Activated naive CD4-positive, alpha-beta T cell treated with anti-CD3 and anti-CD28 coated beads, Interleukin-2, amount 10 ng/mL, durations not matched to agents 7 days and 5 days (primary cell): ENCODE results near the gene SPATA2L.

Source experiments
- CTCF ChIA-PET: fragments of 350-600 bp; sonication (Branson Sonifier 250); formaldehyde crosslinking; loops from one replicate; lab custom pipeline; 2021; ENCODE audit warnings: antibody characterized with exemption; lab: Charles Lee
- DNase-seq: peaks from one replicate; pipeline ENCODE4 v3.0.0-alpha.2; 2020
- H3K27ac Mint-ChIP-seq: one replicate; pipeline ENCODE4 v1.8.0; 2021; ENCODE audit warnings: mild to moderate bottlenecking, moderate library complexity, mixed read lengths
- H3K27me3 Mint-ChIP-seq: one replicate; pipeline ENCODE4 v1.8.0; 2021; ENCODE audit warnings: mild to moderate bottlenecking, mixed read lengths
- H3K36me3 Mint-ChIP-seq: one replicate; pipeline ENCODE4 v1.8.0; 2021; ENCODE audit warnings: mixed read lengths
- H3K4me1 Mint-ChIP-seq: one replicate; pipeline ENCODE4 v1.8.0; 2021; ENCODE audit warnings: mixed read lengths
- H3K4me3 Mint-ChIP-seq: one replicate; pipeline ENCODE4 v1.8.0; 2021; ENCODE audit warnings: mild to moderate bottlenecking, moderate library complexity, mixed read lengths
- H3K9me3 Mint-ChIP-seq: one replicate; pipeline ENCODE4 v1.8.0; 2021; ENCODE audit warnings: mixed read lengths

SPATA2L gene

GRCh38 chr16:89721546-89722391 is 20.3 kb upstream of the SPATA2L start:
- Mint-ChIP-seq H3K9me3 (no peaks in the 10 kb centered on the region), H3K27ac (peak overlapping the region; percentile 98), H3K4me1 (peaks cover 42% of the 10 kb centered on the region), H3K4me3 (peak overlapping the region; percentile 91), H3K36me3 (peaks cover 28% of the 10 kb centered on the region), H3K27me3 (peaks cover 9% of the 10 kb centered on the region)
- CTCF ChIA-PET = interaction anchor here (3.1 to 3.3 kb wide), 2 partner anchors 16 to 22 kb away, joined by 12 to 14 read pairs; no protein-coding TSS in a partner anchor
- DNase-seq = peak; percentile 92

DNA sequence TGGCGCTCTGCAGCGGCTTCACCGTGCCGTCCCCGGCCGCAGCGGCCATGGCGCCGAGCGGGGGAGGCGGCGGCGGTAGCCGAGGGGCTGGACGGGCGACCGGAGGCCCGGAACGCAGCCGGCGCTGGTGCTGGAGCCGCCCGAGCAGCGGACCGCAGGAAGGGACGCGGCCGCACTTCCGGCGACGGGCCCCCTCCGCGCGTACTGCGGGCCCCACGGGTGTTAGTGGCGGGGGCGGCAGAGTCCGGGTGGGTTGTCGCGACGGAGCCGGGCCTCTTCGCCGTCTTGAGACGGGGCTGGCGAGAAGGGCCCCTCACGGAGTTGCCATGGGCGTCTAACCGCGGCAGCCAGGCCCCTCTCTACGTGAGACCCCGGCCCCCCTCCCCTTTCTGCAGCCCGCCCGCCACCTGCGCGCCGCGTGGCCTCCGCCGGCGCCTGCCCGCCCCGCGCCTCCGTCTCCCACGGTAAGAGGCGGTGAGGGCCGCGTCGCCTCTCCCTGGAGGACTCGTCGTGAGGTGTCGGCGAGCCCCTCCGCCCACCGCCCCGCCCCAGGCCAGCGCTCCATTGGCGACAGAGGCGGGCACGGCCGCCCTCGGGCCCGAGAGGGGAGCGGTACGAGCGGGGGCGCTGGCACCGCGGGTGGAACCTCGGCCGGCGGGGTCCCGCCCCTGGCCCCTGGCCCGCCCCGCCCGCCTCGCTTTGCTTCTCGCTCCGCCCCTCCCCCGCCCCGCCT is 19.5 kb upstream of the SPATA2L start, which contains the start of the genes VPS9D1 and ZNF276:
TSS of gene VPS9D1 (minus strand) at position 86 of the 733 bp plus-strand sequence. CDS start at position 49, 37 bp downstream.
TSS of gene ZNF276 (plus strand) at position 725 of the 733 bp plus-strand sequence. CDS start 104 bp downstream, outside the sequence.
- Mint-ChIP-seq H3K27me3 (peaks cover 9% of the 10 kb centered on the region), H3K36me3 (peaks cover 30% of the 10 kb centered on the region), H3K4me3 (peak within 1 kb of the TSS; percentile 91), H3K9me3 (no peaks in the 10 kb centered on the region), H3K4me1 (peaks cover 39% of the 10 kb centered on the region), H3K27ac (peak within 1 kb of the TSS; percentile 98)
- peak; percentile 89 for DNase-seq
- CTCF ChIA-PET = interaction anchor here (1.3 to 3.7 kb wide), 2 partner anchors 12 to 14 kb away, joined by 3 to 13 read pairs; no protein-coding TSS in a partner anchor

DNA sequence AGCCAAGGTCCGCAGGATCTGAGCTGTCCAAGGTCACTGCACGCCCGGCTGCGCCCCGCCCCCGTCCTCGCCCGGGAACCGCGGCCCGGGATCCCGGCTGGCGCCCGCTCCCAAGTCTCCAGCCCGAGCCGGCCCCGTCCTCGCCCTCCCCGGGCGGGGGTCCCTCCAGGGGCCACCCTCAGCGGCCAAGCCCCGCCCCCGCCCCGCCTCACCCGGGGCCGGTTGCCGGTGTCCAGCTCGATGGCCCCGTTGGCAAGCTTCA is 19.0 kb upstream of the SPATA2L start:
- no peak overlapping the region for H3K27ac Mint-ChIP-seq
- peak overlapping the region; percentile 72 for H3K4me3 Mint-ChIP-seq

GRCh38 chr16:89717688-89718505 is 16.4 kb upstream of the SPATA2L start:
- no peak for DNase-seq
- CTCF ChIA-PET = interaction anchor here (3.7 kb wide), 1 partner anchor 11 kb away, joined by 13 read pairs; no protein-coding TSS in a partner anchor
- Mint-ChIP-seq H3K27me3 (peaks cover 9% of the 10 kb centered on the region), H3K36me3 (peaks cover 15% of the 10 kb centered on the region), H3K4me1 (peaks cover 29% of the 10 kb centered on the region), H3K9me3 (no peaks in the 10 kb centered on the region), H3K27ac (peak overlapping the region; percentile 58), H3K4me3 (no peak overlapping the region)

More for the DNA sequence above, 19.0 kb upstream of the SPATA2L start:
- Mint-ChIP-seq H3K27me3 (peaks cover 9% of the 10 kb centered on the region), H3K36me3 (peaks cover 30% of the 10 kb centered on the region), H3K9me3 (no peaks in the 10 kb centered on the region), H3K4me1 (peaks cover 37% of the 10 kb centered on the region)
- CTCF ChIA-PET = interaction anchor here (1.3 to 3.7 kb wide), 2 partner anchors 12 to 14 kb away, joined by 3 to 13 read pairs; no protein-coding TSS in a partner anchor
- peak; percentile 51 for DNase-seq

DNA sequence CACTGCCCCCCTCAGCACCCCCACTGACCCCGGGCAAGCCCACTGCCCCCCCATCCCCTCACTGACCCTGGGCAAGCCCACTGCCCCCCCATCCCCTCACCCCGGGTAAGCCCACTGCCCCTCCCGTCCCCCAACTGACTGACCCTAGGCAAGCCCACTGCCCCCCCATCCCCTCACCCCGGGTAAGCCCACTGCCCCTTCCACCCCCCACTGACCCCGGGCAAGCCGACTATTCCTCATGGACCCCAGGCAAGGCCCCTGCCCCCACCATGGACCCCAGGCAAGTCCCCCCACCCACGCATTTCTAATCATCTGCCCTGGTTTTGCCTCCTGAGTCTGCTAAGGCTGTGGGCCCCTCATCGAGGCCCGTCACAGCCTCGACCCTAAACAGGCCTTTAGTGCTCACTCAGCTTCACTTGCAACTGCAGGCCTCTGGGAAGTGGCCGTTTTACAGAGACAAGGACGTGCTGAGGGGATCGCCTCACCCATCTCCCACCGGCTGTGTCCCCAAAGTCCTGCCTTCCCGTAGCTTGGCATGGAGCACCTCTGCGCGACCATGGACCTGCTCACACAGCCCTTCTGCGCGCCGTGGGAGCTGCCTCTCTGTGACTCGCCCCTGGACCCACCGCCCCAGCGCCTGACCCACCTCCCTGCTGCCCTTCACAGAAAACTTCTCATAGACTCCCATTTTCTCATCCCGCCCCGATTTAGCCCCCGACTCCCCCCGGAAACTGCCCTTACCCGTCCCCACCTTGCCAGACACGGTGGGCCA is 15.6 kb upstream of the SPATA2L start:
- CTCF ChIA-PET = interaction anchor here (0.6 to 3.7 kb wide), 2 partner anchors 10 to 11 kb away, joined by 3 to 13 read pairs; no protein-coding TSS in a partner anchor
- H3K9me3 Mint-ChIP-seq = no peaks in the 10 kb centered on the region
- peaks cover 9% of the 10 kb centered on the region for H3K36me3 Mint-ChIP-seq
- H3K27ac Mint-ChIP-seq = no peak overlapping the region
- no peak for DNase-seq
- no peak overlapping the region for H3K4me3 Mint-ChIP-seq
- peaks cover 9% of the 10 kb centered on the region for H3K27me3 Mint-ChIP-seq
- H3K4me1 Mint-ChIP-seq = peaks cover 33% of the 10 kb centered on the region

GRCh38 chr16:89716493-89716892 is 15.0 kb upstream of the SPATA2L start:
- Mint-ChIP-seq H3K27me3 (peaks cover 9% of the 10 kb centered on the region), H3K9me3 (no peaks in the 10 kb centered on the region), H3K27ac (no peak overlapping the region), H3K4me3 (no peak overlapping the region), H3K4me1 (peaks cover 33% of the 10 kb centered on the region), H3K36me3 (peaks cover 9% of the 10 kb centered on the region)
- DNase-seq = no peak
- CTCF ChIA-PET = interaction anchor here (0.6 kb wide), 1 partner anchor 10 kb away, joined by 3 read pairs; no protein-coding TSS in a partner anchor

- Mint-ChIP-seq H3K4me3 (peak overlapping the region; percentile 69), H3K27ac (no peak overlapping the region), H3K9me3 (no peaks in the 10 kb centered on the region), H3K27me3 (no peaks in the 10 kb centered on the region), H3K36me3 (peaks cover 6% of the 10 kb centered on the region), H3K4me1 (peaks cover 10% of the 10 kb centered on the region)
- CTCF ChIA-PET = interaction anchor here (0.6 kb wide), 1 partner anchor 80 kb away, joined by 3 read pairs; no protein-coding TSS in a partner anchor
- DNase-seq = no peak
Observed at GRCh38 chr16:89712274-89712781, 10.8 kb upstream of the SPATA2L start.

GRCh38 chr16:89711601-89712273 is 10.2 kb upstream of the SPATA2L start:
- H3K27ac Mint-ChIP-seq = no peak overlapping the region
- H3K27me3 Mint-ChIP-seq = no peaks in the 10 kb centered on the region
- H3K9me3 Mint-ChIP-seq = no peaks in the 10 kb centered on the region
- peaks cover 10% of the 10 kb centered on the region for H3K4me1 Mint-ChIP-seq
- H3K36me3 Mint-ChIP-seq = peaks cover 3% of the 10 kb centered on the region
- DNase-seq = peak; percentile 82
- H3K4me3 Mint-ChIP-seq = peak overlapping the region; percentile 69
- CTCF ChIA-PET = no interaction called here

DNA sequence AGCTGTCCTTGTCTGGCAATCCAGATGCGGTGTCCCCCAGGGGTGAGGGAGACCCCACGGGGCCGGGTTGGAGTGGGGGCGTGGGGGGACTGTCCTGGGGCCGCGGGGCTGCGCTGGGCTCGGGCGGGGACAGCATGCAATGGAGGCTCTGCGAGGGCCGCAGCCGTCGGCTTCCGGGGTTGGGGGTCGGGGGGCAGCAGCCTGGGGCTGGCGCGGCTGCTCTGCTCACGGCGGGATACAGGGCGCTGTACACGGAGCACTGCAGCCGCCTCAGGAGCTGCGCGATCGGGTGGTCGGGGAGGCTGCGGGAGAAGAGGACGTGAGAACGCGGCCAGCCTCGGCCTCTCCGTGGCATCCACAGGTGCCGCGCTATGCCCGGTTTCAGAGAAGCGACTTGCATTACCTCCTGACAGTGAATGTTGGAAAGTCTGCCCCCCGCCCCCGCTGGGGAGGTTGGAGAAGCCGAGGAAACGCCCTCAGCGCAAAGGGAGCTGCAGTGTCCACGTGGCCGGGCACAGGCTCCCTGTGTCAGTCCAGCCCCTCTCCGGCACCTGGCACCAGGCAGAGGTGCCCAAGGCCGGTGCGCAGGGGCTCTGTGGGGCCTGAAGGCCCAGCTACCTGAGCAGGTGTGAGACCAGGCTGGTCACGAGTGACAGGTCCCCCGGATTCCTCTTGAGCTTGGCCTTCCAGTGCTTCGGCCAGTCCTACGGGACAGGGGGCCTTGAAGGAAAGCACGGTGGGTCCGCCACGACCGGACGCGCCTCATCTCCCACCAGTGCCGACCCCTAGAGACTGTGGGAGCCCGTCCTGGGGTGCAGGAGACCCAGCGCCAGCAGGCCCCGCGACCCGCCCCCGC is 9.4 kb upstream of the SPATA2L start:
- H3K36me3 Mint-ChIP-seq = peaks cover 1% of the 10 kb centered on the region
- H3K9me3 Mint-ChIP-seq = no peaks in the 10 kb centered on the region
- CTCF ChIA-PET = interaction anchor here (1.2 to 6.0 kb wide), 2 partner anchors 80 to 149 kb away, joined by 3 to 116 read pairs; no protein-coding TSS in a partner anchor
- no peak overlapping the region for H3K4me3 Mint-ChIP-seq
- H3K27ac Mint-ChIP-seq = no peak overlapping the region
- peaks cover 2% of the 10 kb centered on the region for H3K27me3 Mint-ChIP-seq
- H3K4me1 Mint-ChIP-seq = peaks cover 12% of the 10 kb centered on the region
- DNase-seq = no peak

DNA sequence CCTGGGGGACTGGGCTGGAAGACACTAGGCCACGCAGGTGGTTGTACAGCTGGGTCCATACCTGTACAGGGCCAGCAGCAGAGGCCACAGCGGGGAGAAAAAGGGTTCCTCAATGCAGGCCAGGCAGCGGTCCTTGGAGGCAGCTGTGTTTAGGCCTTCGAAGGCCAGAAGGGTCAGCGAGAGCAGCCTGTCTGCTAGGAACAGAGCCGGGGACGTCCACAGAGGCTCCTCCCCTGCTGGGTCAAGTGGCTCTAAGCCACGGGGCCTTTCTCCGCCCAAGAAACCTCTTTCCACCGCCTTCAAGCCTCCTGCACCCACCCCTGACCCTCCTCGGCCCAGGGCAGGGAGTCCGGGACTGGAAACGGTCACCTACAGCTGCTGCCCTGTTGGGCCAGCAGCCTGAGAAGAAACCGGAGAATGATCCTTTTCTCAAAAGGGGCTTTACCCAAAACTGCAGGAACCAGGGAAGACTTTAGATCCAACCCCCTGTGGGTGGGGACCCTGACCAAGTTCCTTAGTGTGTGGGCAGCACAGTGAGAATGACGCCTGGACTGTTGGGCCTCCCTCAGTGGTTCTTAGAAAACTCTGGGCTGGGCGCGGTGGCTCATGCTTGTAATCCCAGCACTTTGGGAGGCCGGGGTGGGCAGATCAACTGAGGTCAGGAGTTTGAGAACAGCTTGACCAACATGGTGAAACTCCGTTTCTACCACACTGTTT is 8.4 kb upstream of the SPATA2L start:
- Mint-ChIP-seq H3K9me3 (no peaks in the 10 kb centered on the region), H3K36me3 (peaks cover under 1% of the 10 kb centered on the region), H3K27me3 (peaks cover 4% of the 10 kb centered on the region), H3K4me1 (peaks cover 15% of the 10 kb centered on the region), H3K4me3 (no peak overlapping the region), H3K27ac (no peak overlapping the region)
- DNase-seq = no peak
- CTCF ChIA-PET = interaction anchor here (0.6 to 6.0 kb wide), 5 partner anchors 10 to 151 kb away, joined by 3 to 116 read pairs (median 4); no protein-coding TSS in a partner anchor

- Mint-ChIP-seq H3K9me3 (no peaks in the 10 kb centered on the region), H3K27ac (no peak overlapping the region), H3K4me1 (peaks cover 13% of the 10 kb centered on the region), H3K4me3 (no peak overlapping the region), H3K27me3 (peaks cover 6% of the 10 kb centered on the region), H3K36me3 (no peaks in the 10 kb centered on the region)
- CTCF ChIA-PET = interaction anchor here (0.6 to 6.0 kb wide), 5 partner anchors 9 to 151 kb away, joined by 3 to 116 read pairs (median 4); partner anchors contain the start of gene VPS9D1
- no peak for DNase-seq
Observed at GRCh38 chr16:89709166-89709565, 7.7 kb upstream of the SPATA2L start.
